Testis (tissue), 2 donors: ENCODE results near the gene NR3C1.

Experiments
- POLR2A ChIP-seq: fragments of 450-650 bp; IDR thresholded peaks from one replicate; pipeline ENCODE4 v1.6.1; 2017; ENCODE audit warnings: antibody characterized with exemption, mild to moderate bottlenecking, moderate library complexity
- TF ChIP-seq, protein P1 (sequence below), 3 experiments: fragments of 450-650 bp in 2 of 3; fragments of 200-600 bp in 1 of 3; sonication (generic) in 1 of 3; IDR thresholded peaks; one replicate each; pipeline ENCODE4 v1.5.1; 2016 to 2019; ENCODE audit warnings: antibody characterized with exemption in 3 of 3, mild to moderate bottlenecking in 2 of 3, moderate library complexity in 1 of 3

DNA sequence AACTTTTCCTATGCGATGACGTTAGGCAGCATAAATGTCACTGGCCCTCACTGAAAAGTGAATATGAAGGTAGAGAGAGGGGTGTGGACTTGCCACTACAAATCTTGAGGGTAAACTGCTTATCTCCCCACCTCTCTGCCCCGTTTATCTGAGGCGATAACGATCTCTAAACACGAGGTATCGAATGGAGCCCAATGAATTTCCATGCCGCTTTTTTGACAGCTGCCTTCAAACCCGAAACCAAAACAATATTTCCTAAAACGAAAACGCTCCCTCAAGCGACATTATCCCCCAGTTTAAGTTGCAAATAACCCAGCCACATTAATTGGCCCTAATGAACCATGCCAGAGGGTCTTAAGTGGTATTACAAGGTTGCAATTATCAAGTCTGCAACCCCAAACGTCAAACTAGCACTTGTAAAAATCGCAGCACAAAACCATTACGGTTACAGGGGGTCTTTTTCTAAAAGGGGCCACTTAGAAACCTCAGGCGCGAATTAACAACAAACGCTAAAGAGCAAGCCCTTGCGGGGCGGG, 1.4 kb downstream of the NR3C1 start:
- TF ChIP-seq, protein P1, sequence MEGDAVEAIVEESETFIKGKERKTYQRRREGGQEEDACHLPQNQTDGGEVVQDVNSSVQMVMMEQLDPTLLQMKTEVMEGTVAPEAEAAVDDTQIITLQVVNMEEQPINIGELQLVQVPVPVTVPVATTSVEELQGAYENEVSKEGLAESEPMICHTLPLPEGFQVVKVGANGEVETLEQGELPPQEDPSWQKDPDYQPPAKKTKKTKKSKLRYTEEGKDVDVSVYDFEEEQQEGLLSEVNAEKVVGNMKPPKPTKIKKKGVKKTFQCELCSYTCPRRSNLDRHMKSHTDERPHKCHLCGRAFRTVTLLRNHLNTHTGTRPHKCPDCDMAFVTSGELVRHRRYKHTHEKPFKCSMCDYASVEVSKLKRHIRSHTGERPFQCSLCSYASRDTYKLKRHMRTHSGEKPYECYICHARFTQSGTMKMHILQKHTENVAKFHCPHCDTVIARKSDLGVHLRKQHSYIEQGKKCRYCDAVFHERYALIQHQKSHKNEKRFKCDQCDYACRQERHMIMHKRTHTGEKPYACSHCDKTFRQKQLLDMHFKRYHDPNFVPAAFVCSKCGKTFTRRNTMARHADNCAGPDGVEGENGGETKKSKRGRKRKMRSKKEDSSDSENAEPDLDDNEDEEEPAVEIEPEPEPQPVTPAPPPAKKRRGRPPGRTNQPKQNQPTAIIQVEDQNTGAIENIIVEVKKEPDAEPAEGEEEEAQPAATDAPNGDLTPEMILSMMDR (IDR thresholded peaks at IDR 0.05) = no peak
- TF ChIP-seq POLR2A = no peak
